ENCODE measurements around the gene OR2B2.

GRCh38 chr6:27870291-27870870 lies 41.8 kb downstream of the OR2B2 start:
- TF ChIP-seq CTCF (IDR thresholded peaks at IDR 0.05; ENCODE audit: insufficient read depth, low read length) (no peak), SPI1 (IDR thresholded peaks at IDR 0.05; ENCODE audit: borderline replicate concordance, low read depth) (no peak), REST (IDR thresholded peaks at IDR 0.05; ENCODE audit: insufficient replicate concordance, low read depth) (no peak), POLR2AphosphoS5 (IDR thresholded peaks at IDR 0.05; ENCODE audit: low read depth) (no peak), GABPA (IDR thresholded peaks at IDR 0.05; ENCODE audit: low read depth) (no peak)
